Mucosa of stomach (tissue), 1 donor: Measurements from ENCODE around the gene CACNB3.
"Not testable (repeated sequence)": the region's sequence is repeated elsewhere in the genome, so short reads cannot be mapped to it uniquely, and the experiment has no call there.

Experiments used
- H3K27me3 ChIP-seq: one replicate; pipeline ENCODE4 v1.7.0; 2013; ENCODE audit warnings: mild to moderate bottlenecking, low read length; ENCODE audit not compliant: control insufficient read depth, insufficient read depth
- H3K36me3 ChIP-seq: one replicate; pipeline ENCODE4 v1.7.0; 2013; ENCODE audit warnings: low read length; ENCODE audit not compliant: control insufficient read depth, insufficient read depth
- H3K4me1 ChIP-seq: one replicate; pipeline ENCODE4 v1.7.0; 2013; ENCODE audit warnings: mild to moderate bottlenecking, low read length; ENCODE audit not compliant: control insufficient read depth, insufficient read depth
- H3K4me3 ChIP-seq: one replicate; pipeline ENCODE4 v1.7.0; 2013; ENCODE audit warnings: low read length
- H3K9ac ChIP-seq: one replicate; pipeline ENCODE4 v1.7.0; 2013; ENCODE audit warnings: mild to moderate bottlenecking, low read length, moderate library complexity
- H3K9me3 ChIP-seq: one replicate; pipeline ENCODE4 v1.7.0; 2013; ENCODE audit warnings: mild to moderate bottlenecking, low read length, moderate library complexity; ENCODE audit not compliant: control insufficient read depth
- donor health status: Pancreatic carcinoma.

CACNB3 gene

DNA sequence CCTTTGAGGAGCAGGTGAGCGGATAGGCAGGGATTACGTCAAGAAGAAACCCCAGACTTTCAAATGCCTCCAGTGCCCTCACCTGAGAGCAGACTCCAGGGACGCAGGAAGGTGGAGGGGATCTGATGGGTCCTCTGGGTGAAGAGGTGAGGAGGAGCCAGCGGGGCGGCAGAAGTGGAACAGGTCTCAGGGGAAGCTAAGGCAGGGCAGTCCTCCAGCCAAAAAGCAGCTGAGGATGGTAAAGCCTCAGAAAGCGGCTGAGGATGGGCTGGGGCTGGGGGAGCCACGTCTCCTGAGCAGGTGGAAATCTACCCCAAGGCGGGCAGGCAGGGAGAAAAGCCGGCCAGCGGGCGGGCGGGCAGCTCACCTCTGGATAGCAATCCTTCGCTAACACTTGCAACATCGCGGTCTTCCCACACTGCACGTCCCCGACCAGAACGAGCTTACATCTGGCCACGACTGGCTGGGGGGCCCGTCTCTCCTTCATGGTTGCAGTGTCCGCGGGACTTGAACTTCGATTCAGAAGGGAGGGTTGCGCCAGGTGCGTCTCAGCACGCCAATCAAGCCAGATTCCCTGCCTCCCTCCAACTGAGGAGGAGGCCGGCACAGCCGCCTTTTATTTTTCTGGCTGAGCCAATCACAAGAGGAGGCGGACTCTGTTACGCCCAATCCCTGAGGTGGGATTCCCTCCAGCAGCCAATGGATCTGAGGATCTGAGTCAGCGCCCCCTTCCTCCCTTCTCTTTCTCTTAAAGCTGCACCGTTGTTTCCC is 47.2 kb downstream of the CACNB3 start, which contains the start of gene RND1:
Gene RND1 (minus strand): TSS at position 590 of the 771 bp plus-strand sequence. CDS start 103 bp downstream, at position 487.
- Histone ChIP-seq H3K4me3 (peak within 1 kb of the TSS; percentile 74), H3K4me1 (peaks cover 39% of the 10 kb centered on the region), H3K9ac (peak within 1 kb of the TSS; percentile 79), H3K27me3 (peaks cover 20% of the 10 kb centered on the region), H3K9me3 (no peaks in the 10 kb centered on the region), H3K36me3 (no peaks in the 10 kb centered on the region)

DNA sequence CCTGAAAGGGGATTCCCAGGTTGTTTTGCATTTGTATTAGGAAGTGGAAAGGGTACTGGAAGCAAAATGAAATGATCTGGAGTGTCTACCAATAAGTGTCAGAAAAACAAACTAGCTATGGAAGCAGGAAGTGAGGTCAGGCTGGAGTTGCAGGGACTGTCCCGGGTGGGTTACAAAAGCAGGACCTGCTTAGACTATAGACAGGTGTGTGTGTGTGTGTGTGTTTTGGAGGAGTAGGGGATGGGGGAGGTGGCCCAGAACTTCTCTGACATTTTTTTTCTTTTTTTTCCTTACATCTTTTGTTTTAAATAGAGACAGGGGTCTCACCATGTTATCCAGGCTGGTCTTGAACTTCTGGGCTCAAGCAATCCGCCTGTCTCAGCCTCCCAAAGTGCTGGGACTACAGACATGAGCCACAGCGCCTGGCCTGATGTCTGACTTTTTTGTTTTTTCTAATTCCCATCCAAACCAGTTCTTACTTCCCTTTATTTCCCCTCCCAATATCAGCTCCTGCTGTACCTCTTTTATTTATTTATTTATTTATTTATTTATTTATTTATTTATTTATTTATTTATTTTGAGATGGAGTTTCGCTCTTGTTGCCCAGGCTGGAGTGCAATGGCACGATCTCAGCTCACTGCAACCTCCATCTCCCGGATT is 47.9 kb downstream of the CACNB3 start:
- peak overlapping the region; percentile 74 for H3K4me3 ChIP-seq
- H3K36me3 ChIP-seq = no peaks in the 10 kb centered on the region
- H3K9me3 ChIP-seq = no peaks in the 10 kb centered on the region
- peaks cover 39% of the 10 kb centered on the region for H3K4me1 ChIP-seq
- H3K9ac ChIP-seq = peak overlapping the region; percentile 79
- peaks cover 20% of the 10 kb centered on the region for H3K27me3 ChIP-seq

- no peaks in the 10 kb centered on the region for H3K36me3 ChIP-seq
Measured at GRCh38 chr12:48868451-48868850, 50.2 kb downstream of the CACNB3 start.

DNA sequence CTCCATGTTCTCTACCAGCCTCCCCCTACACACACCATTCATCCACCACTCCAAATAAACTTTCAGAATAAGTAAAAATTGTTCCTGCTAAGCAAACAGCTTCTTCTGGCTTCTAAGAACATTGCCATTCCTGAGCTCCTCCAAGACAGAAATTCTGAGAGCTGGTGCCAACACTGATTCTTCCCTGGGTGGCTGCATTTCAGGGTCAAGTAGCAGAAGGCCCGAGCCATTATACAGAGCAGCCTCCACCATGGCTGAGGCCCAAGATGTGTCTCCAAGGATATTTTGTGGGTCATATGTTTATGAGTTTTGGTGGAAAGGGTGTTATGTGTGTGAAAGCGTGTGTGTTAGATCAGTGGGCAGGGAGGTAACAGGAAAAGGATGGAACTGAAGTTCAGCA is 50.9 kb downstream of the CACNB3 start:
- peaks cover 9% of the 10 kb centered on the region for H3K27me3 ChIP-seq
- no peaks in the 10 kb centered on the region for H3K36me3 ChIP-seq
- no peak overlapping the region for H3K4me3 ChIP-seq
- H3K9ac ChIP-seq = no peak overlapping the region
- H3K9me3 ChIP-seq = no peaks in the 10 kb centered on the region
- peaks cover 33% of the 10 kb centered on the region for H3K4me1 ChIP-seq

More at GRCh38 chr12:48868451-48868850, 50.2 kb downstream of the CACNB3 start:
- Histone ChIP-seq H3K4me3 (no peak overlapping the region), H3K27me3 (peaks cover 15% of the 10 kb centered on the region), H3K4me1 (peaks cover 39% of the 10 kb centered on the region), H3K9ac (no peak overlapping the region), H3K9me3 (no peaks in the 10 kb centered on the region)

DNA sequence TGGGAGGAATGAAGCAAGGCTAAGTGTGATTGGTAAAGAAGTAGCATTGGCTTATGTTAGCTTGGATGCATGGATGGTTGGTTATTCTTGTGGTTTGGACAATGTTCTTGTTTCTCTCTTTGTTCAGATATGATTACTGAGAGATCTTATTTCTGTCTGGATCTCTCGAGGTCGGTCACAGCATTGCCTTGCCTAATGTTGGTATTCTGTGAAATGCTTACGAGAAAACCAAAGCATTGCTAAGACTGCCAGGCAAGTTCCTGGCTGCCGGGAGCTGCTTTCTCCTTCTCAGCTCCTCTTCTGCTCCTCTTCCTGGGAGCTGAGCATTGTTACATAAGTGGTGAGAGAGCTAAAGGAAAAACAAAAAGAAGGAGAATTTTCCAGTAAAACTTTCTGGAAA is 54.8 kb downstream of the CACNB3 start:
- H3K27me3 ChIP-seq = no peaks in the 10 kb centered on the region
- H3K9me3 ChIP-seq = no peaks in the 10 kb centered on the region
- H3K9ac ChIP-seq = no peak overlapping the region
- H3K4me1 ChIP-seq = peaks cover under 1% of the 10 kb centered on the region
- no peaks in the 10 kb centered on the region for H3K36me3 ChIP-seq
- no peak overlapping the region for H3K4me3 ChIP-seq

- not testable (repeated sequence) for H3K27me3 ChIP-seq, H3K9me3 ChIP-seq, H3K9ac ChIP-seq
Measured at GRCh38 chr12:48873534-48873933, 55.2 kb downstream of the CACNB3 start.

GRCh38 chr12:48875944-48876515 is 57.7 kb downstream of the CACNB3 start:
- H3K9me3 ChIP-seq = no peaks in the 10 kb centered on the region
- no peak overlapping the region for H3K9ac ChIP-seq
- no peaks in the 10 kb centered on the region for H3K4me1 ChIP-seq
- no peaks in the 10 kb centered on the region for H3K27me3 ChIP-seq
- no peak overlapping the region for H3K4me3 ChIP-seq
- no peaks in the 10 kb centered on the region for H3K36me3 ChIP-seq

More at GRCh38 chr12:48873534-48873933, 55.2 kb downstream of the CACNB3 start:
- not testable (repeated sequence) for H3K36me3 ChIP-seq, H3K4me3 ChIP-seq, H3K4me1 ChIP-seq
